SU-DHL-6 (cell line): Measurements from ENCODE around the gene KLRC2.

Source experiments
- CTCF ChIP-seq: fragments of 200-600 bp; sonication (generic); IDR thresholded peaks from one replicate; pipeline ENCODE4 v1.5.1; 2017; ENCODE audit warnings: antibody characterized with exemption, mild to moderate bottlenecking, low read length, moderate library complexity; ENCODE audit not compliant: insufficient read depth, poor library complexity, severe bottlenecking
- EZH2phosphoT487 ChIP-seq: fragments of 200-600 bp; sonication (generic), shearing (Covaris generic); conservative IDR thresholded peaks from 2 replicates; pipeline ENCODE4 v1.6.1; 2018; ENCODE audit warnings: mild to moderate bottlenecking, antibody characterized with exemption, low read length, moderate library complexity, mixed read lengths

DNA sequence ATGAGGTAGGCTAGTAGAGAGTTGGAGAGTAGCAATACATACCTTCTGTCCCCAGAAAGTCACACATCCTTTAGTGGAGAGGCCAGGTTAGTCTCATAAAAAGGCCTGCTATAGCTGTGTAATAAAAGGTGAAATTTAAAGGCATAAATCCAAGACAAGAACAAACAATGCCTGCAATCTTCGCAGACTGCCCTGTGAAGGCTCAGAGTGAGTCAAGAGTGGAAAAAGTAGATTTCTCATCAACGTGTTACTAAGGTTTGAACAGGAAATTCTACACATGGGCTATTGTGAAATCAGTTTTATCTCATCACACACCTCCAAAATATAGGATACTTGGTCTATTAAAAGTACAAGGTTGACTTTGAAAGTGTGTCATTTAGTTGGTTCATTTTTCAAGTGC, 17.3 kb upstream of the KLRC2 start, which contains the start of gene KLRC1:
- TF ChIP-seq CTCF: no peak
- TF ChIP-seq EZH2phosphoT487: no peak
